ENCODE measurements around the gene ASB1.

GRCh38 chr2:238404406-238405216 lies 22.1 kb upstream of the ASB1 start:
- TF ChIP-seq ZNF830 (tag by site-specific recombination; IDR thresholded peaks at IDR 0.05; ENCODE audit: low read depth), result no peak
- TF ChIP-seq CTCF (tag by site-specific recombination; IDR thresholded peaks at IDR 0.05), result no peak
- TF ChIP-seq ZNF785 (tag by site-specific recombination; IDR thresholded peaks at IDR 0.05), result no peak
- no peak for TF ChIP-seq ZNF692 (tag by site-specific recombination; IDR thresholded peaks at IDR 0.05)
- TF ChIP-seq ZNF843 (tag by site-specific recombination; IDR thresholded peaks at IDR 0.05), result no peak
- TF ChIP-seq TSHZ1 (tag by site-specific recombination; IDR thresholded peaks at IDR 0.05; ENCODE audit: borderline replicate concordance), result no peak
- TF ChIP-seq ZNF391 (tag by site-specific recombination; IDR thresholded peaks at IDR 0.05; ENCODE audit: borderline replicate concordance, low read depth), result no peak
- TF ChIP-seq REST (tag by site-specific recombination; IDR thresholded peaks at IDR 0.05), result no peak
- TF ChIP-seq YY1 (tag by site-specific recombination; IDR thresholded peaks at IDR 0.05), result no peak

Measured in HEK293 (cell line).